Activated T-cell treated with anti-CD3 and anti-CD28 coated beads, Interleukin-2, amount 50 U/mL, for 1 hour (primary cell): ENCODE results near the gene INHBB.
"Not testable (repeated sequence)": the region's sequence is repeated elsewhere in the genome, so short reads cannot be mapped to it uniquely, and the experiment has no call there.

Source experiments
- DNase-seq: peaks from one replicate; pipeline ENCODE4 v3.0.0-alpha.2; 2020

The INHBB gene

DNA sequence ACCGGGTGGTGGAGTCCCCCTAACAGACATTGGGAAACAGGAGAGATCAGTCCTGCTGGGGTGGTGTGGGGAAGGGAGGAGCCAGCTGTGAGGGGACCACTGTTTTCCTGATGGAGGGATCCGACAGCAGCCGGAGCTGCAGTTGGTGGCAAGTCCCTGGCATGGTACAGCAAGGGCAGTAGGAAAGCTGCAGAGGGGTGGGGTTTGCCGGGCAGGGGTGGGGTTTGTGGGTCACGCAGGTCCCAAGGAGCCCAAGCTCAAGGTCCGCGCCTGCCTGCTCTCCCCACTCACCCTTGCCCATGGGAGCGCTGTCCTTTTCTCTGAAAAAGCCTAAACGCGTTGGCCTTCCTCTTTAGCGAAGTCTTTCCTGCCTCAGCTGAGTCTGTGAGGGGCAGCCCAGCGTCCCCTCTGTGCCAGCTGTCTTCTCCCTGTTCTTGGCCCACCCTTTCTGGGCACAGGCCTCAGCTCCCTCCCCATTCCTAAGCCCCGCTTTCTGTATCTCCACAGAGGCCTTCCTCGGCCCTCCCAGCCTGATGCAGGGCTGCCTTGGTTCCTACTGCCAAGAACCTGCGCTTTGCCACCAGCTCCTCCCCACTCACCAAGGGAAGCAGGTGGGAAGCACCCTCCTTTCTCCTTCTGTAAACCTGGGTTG lies 29.3 kb upstream of the INHBB start:
- no peak for DNase-seq

- no peak for DNase-seq
Observed at GRCh38 chr2:120317180-120317533, 28.8 kb upstream of the INHBB start.

DNA sequence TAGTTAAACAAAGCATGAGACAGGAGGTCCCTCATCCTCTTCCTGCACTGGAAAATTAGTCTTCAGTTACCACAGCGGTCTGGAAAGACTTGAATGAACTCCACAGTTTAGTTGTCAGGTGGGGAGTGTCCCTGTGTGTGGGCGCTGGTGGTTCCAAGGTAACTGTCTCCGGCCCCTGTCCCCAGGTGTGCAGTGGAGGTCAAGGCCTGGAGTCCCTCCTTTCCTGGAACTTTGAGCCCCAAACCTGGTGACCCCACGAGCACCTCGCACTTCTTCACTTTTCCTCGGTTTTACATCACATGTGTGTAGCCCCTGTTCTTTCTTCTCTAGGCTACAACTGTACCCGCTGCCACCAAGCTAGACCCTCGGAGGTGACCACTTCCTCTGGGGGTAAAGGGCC lies 28.0 kb upstream of the INHBB start:
- no peak for DNase-seq

DNA sequence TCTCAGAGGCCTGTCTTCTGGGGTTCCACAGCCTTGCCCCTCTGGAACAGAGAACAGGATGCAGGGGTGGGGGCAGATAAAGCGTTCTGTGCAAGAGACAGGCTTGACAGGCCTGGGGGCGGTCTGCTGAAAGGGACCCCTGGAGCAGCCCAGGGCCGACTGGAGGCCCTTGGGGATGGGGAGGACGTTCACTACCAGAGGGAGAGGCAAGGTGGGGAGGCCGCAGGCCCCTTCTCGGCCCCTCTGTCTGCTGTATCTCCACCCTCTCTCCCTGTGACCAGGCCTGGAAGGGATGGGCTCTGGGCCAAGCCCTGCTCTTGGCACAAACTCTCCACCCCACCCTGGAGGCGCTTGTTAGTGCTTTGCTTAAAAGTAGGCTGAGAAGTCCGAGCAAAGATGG lies 27.3 kb upstream of the INHBB start:
- DNase-seq, result no peak

DNA sequence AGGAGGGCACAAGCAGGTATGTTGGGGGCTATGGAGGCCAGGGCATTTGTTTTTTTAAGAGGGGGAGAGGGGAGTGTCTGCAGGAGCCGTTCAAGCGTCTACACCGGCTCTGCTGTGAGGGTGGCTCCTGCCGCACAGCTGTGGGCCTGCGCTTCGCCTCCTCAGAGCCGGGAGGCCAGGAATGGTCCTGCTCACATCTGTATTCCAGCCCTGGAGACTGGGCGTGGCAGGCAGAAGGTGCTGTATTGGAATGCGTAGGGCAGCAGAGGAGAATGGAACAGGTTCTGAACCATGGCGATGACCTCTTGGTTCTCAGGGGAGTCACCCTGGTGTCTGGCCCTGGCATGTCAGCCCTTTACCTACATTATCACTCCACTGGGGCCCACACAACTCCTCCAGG lies 26.8 kb upstream of the INHBB start:
- DNase-seq, result no peak

DNA sequence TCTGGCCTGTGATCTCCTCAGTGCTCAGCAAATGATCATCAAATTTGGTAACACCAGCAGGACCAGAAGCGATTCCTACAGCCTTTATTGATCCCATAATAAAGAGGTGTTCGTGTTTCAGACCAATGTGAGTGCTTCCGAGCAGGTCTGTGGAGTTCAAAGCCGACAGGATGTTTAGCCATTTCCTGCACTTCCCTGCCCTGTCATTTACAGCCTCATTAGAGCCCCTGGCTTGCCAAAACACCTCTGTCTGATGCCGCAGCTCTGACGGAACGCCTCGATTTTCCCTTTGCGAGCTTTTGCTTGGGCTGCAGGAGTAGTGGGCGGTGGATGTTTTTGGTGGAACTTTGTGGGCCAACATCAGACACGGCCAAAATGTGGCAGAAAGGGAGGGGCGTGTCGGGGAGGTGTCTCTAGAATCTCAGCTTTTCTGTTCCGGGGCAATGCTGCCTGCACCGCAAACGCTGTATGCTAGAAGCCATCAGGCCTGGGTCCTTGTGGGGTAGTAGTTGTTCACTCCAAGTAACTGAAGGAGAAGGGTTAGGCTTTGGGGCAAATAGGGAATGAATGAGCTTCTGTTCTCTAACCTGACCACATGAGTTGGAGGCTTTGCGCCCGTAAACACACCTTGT lies 26.1 kb upstream of the INHBB start:
- DNase-seq, result no peak

DNA sequence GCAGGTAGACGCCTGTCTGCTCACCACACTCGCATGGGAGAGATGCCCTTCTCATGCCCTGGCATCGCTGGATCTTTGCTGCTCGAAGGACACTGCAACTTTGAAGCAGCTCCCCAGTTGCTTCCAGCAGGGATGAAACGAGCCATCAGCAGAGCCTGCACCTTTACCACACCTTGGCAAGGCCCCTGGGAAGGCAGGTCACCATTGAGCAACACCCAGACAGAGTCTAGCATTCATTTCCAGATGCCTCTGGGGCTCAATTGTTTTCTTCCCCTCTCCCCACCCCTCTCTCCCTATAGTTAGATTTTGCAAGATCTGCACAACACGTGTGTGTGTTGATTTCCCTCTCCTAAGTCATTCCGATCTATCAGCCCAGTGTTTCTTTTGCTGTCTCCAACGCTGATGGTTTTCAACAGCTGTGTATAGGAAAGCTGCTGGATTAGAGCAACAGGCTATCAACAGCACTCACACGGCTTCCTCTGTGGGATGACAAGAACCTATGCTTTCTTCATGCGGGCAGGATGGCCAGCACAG lies 25.6 kb upstream of the INHBB start:
- no peak for DNase-seq

DNA sequence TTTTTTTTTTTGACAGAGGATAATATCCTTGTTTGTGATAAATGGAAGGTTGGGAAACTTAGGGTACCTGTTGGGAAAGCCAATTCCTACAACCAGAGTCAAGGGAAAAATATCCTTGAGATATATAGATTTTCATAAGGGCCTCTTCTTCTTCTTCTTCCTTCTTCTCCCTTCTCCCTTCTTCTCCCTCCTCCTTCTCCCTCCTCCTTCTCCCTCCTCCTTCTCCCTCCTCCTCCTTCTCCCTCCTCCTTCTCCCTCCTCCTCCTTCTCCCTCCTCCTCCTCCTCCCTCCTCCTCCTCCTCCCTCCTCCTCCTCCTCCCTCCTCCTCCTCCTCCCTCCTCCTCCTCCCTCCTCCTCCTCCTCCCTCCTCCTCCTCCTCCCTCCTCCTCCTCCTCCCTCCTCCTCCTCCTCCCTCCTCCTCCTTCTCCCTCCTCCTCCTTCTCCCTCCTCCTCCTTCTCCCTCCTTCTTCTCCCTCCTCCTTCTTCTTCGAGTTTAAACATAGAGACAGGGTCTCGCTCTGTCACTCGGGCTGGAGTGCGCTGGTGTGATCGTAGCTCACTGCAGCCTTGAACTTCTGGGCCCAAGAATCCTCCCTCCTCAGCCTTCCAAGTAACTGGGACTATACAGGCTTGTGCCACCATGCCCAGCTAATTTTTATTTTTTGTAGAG lies 24.9 kb upstream of the INHBB start:
- not testable (repeated sequence) for DNase-seq

- no peak for DNase-seq
Observed at GRCh38 chr2:120321721-120322284, 24.1 kb upstream of the INHBB start.

GRCh38 chr2:120322329-120322728 lies 23.6 kb upstream of the INHBB start:
- DNase-seq, result no peak

DNA sequence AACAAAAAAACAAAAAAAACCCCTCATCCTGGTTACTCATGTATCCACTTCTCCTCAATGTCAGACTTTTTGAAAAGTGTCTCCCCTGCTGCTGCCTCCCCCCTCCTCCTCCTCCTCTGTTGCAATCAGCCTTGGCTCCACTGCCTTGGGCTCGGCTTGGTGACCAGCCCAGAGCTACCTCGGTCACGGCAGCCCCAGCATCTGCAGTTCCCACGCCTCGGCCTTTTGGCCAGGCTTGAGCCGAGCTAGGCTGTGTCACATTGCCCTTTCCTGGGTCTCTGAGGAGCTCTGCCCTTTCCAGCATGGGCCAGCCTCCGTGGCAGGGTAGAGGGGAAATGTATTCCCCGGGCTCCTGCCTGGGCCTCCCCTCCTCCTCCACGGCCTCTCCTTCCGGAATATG lies 22.7 kb upstream of the INHBB start:
- DNase-seq, result no peak

GRCh38 chr2:120323807-120324399 lies 22.0 kb upstream of the INHBB start:
- DNase-seq, result no peak

DNA sequence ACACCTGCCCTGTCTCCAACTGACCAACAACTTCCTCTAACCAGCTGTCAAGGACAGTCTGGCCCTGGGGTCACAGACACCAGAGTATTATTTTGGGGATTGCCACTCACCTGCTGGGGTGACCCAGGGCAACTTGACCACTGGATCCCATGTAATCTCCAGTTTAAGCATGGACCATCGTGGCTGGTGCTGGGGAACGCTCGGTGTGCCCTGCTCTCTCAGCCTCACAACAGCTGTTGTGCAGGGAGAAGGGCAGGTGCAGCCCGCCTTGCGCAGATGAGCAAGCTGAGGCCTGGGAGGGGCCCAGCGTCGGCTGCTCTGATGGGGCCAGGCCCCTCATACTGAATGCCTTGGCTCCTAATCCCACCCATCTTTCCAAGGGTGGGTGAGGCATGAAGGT lies 21.0 kb upstream of the INHBB start:
- no peak for DNase-seq

GRCh38 chr2:120326066-120326465 lies 19.9 kb upstream of the INHBB start:
- DNase-seq, result no peak

DNA sequence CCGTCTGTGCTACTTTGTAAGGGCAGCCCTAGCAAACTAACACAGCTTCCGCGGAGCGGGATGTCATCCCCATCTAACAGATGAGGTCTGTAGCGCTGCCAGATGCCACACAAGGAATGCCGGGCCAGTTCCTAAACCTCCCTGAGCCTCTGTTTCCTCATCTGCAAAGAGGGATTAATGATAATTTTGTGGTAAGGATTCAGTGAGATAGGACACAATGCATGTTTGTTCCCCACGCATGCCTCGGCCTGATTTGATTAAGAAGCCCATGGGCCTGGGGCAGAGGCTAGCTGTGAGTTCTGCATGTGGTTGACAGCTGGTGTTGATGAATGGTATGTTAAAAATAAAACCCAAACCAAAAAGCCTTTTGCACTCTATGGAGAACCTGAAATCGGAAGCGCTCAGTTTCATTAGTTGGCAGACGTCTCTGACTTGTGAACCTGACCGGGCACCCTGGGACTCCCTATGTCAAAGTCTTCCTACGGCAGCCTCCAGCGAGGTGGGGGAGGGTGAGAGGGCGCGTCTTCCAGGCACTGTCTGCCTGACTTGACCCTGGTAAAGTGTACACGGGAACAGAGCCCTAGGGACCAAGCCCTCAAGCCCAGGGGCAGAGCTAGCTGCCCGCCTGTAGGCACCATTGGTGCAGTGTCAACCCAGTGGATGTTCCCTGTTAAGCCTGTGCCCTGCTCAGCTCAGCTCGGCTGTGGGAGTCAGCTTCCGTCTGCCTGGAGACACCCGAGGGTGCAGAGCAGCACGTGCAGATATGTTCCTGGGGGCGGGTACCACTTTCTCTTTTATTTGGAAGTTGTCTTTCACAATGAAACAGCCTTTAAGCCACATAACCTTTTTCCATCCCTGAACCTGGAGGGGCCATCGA lies 14.8 kb upstream of the INHBB start:
- DNase-seq, result no peak

DNA sequence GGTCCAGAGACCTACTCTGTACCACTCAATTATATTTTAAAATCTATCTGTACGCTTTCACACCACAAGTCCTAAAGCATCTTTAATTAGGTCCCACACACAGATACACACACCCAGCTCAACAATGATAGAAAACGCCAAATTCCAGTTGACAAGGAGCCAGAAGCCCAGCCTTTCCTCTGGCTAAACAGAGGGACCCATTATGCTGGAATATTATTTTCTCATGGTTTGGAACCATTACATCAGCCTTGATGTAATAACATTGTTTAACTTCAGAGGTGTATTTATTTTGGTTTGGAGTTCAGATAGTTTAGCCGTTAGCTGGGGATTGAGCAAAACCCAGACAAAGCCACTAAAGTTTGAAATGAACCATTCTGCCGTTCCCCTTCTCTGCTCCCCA lies 14.0 kb upstream of the INHBB start:
- DNase-seq, result no peak

DNA sequence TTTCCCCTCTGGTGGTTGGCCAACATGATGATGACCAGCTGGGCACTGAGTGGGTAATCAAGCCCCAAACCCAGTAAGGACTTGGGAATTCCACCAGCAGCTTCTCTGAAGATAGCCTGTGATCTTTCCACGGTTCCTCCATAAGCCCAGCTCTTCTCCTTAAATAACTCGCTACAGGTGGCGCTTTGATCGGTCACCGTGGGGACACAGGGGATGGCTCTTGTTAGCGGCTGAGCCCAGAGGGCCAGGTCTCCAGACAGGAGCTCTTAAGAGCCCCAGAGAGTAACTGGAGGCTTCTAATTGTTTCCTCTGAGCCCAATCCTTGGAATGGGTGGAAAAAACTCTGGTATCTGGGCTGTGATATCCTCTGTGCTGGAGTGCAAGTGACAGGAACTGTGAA lies 13.6 kb upstream of the INHBB start:
- DNase-seq, result no peak

- no peak for DNase-seq
Observed at GRCh38 chr2:120334068-120334467, 11.9 kb upstream of the INHBB start.

DNA sequence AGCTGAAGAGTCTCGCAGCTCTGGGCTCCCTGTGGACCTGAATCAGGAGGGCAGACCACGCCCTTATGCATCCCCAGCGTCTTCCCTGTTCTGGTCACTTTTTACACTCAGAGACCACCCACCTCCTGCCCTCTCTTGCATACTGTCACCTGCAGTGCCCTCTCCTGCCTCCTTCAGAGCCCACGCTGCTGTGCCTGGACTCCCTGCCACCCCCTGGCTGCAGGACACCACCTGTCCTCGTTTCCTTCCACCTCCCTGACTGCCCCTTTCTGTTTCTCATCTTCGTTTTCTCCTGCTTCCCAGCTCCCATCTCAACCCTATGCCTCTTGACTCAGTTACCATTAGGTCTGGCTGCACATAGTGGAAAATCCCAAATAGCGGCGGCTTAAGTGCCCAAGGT lies 9.2 kb upstream of the INHBB start:
- no peak for DNase-seq

DNA sequence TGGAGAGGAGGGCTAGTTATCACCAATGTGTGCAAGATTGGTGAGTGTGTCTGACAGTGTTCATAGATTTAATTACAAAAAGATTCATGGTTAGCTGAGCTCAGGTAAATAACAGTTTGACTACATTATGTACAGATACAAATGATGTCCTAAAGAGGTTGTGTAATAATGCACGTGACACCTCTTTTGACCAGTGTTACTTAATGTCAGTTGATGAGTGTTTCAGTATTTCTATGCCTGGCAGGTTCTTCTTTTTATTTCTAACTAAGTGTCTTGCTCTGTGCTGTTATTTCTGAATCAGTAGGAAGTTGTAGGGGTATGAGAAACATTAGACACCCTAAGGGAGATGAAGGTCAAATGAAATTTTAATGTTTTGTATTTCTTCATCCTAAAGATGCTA lies 7.9 kb upstream of the INHBB start:
- no peak for DNase-seq

DNA sequence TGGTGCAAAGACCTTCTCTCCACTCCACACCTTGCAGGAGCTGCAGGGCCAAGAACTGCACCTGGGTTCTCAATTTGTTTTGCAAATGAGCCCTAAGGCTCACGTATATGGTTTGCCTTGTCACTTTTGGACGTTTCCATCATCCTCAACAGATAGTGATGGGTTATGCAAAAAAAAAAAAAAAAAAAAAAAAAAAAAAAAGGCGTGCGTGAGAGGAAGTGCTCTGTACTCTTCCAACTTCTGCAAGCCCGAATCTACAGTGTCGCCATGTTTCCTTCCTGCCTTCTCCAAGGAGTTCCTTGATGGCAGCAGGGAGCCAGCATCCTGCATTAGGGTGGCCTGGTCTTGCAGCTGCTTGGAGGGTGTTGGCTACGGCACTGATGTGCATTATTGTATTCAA lies 4.0 kb upstream of the INHBB start:
- DNase-seq, result no peak

DNA sequence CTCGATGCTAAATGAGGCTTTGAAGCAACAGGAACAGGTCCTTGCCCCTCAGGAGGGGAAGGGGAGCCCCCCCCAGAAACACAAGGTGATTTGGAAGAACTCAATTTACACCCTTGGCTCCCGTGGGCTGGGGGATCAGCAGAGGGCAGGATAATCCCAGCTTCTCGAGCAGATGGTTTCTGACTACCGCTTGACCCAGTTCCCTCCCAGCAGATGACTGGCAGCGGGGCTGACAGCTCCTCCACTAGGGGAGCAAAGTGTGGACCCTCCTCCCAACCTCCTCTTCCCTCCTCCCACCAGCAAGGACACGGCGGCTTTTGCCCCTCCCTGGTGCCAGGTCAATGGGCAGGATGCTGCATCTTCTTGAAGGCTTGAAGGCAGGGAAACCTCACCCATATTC lies 3.5 kb upstream of the INHBB start:
- DNase-seq, result no peak

DNA sequence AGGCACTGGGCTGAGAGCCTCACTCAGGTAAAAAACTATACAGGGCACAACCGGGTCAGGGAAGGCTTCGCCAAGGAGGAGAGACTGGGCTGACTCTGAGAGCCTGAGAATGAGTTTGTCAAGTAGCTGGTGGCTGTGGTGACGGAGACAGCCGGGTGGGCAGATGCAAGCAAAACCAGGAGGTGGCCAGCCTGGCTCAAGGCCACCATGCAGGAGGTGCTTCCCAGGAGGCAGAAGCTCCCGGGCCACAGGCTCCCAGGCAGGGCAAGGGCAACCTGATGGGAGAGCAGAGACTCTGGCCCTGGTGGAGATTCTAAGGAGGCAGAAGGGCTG lies 2.9 kb upstream of the INHBB start:
- no peak for DNase-seq
